Measurements from ENCODE around the gene PDZD2.
"Not testable (repeated sequence)": the region's sequence is repeated elsewhere in the genome, so short reads cannot be mapped to it uniquely, and the experiment has no call there.

Gene PDZD2

GRCh38 chr5:32103521-32103920 lies 464.6 kb downstream of the PDZD2 start:
- DNase-seq (ENCODE audit: low spot score), result no peak

- DNase-seq (ENCODE audit: low spot score), result no peak
Measured at GRCh38 chr5:32107291-32107690, 468.4 kb downstream of the PDZD2 start.

GRCh38 chr5:32108167-32108566 lies 469.2 kb downstream of the PDZD2 start:
- no peak for DNase-seq (ENCODE audit: low spot score)

- no peak for DNase-seq (ENCODE audit: low spot score)
Measured at GRCh38 chr5:32109236-32109635, 470.3 kb downstream of the PDZD2 start.

GRCh38 chr5:32110111-32110696 lies 471.3 kb downstream of the PDZD2 start:
- peak; percentile 86 for DNase-seq (ENCODE audit: low spot score)

GRCh38 chr5:32115985-32116384 lies 477.1 kb downstream of the PDZD2 start:
- no peak for DNase-seq (ENCODE audit: low spot score)

GRCh38 chr5:32116574-32117313 lies 477.8 kb downstream of the PDZD2 start:
- no peak for DNase-seq (ENCODE audit: low spot score)

- not testable (repeated sequence) for DNase-seq (ENCODE audit: low spot score)
Measured at GRCh38 chr5:32118922-32119321, 480.0 kb downstream of the PDZD2 start.

GRCh38 chr5:32123058-32123805 lies 484.3 kb downstream of the PDZD2 start:
- peak; percentile 66 for DNase-seq (ENCODE audit: low spot score)

- DNase-seq (ENCODE audit: low spot score), result no peak
Measured at GRCh38 chr5:32123889-32124676, 485.2 kb downstream of the PDZD2 start.

- DNase-seq (ENCODE audit: low spot score), result no peak
Measured at GRCh38 chr5:32126691-32127090, 487.8 kb downstream of the PDZD2 start.

- no peak for DNase-seq (ENCODE audit: low spot score)
Measured at GRCh38 chr5:32127711-32128110, 488.8 kb downstream of the PDZD2 start.

- no peak for DNase-seq (ENCODE audit: low spot score)
Measured at GRCh38 chr5:32129074-32129598, 490.2 kb downstream of the PDZD2 start.

- DNase-seq (ENCODE audit: low spot score), result no peak
Measured at GRCh38 chr5:32130865-32131264, 491.9 kb downstream of the PDZD2 start.

- no peak for DNase-seq (ENCODE audit: low spot score)
Measured at GRCh38 chr5:32131604-32132003, 492.7 kb downstream of the PDZD2 start.

- DNase-seq (ENCODE audit: low spot score), result no peak
Measured at GRCh38 chr5:32132757-32133156, 493.8 kb downstream of the PDZD2 start.

- no peak for DNase-seq (ENCODE audit: low spot score)
Measured at GRCh38 chr5:32135086-32135485, 496.2 kb downstream of the PDZD2 start.

- no peak for DNase-seq (ENCODE audit: low spot score)
Measured at GRCh38 chr5:32136342-32136741, 497.4 kb downstream of the PDZD2 start.

GRCh38 chr5:32138839-32139493 lies 500.0 kb downstream of the PDZD2 start:
- DNase-seq (ENCODE audit: low spot score), result no peak

- DNase-seq (ENCODE audit: low spot score), result no peak
Measured at GRCh38 chr5:32143617-32144377, 504.9 kb downstream of the PDZD2 start.

Data from pons (tissue), 1 donor.